ENCODE measurements around the gene SP140L.
"Not testable (repeated sequence)": the region's sequence is repeated elsewhere in the genome, so short reads cannot be mapped to it uniquely, and the experiment has no call there.

SP140L gene

GRCh38 chr2:230383453-230383852 is 56.5 kb downstream of the SP140L start:
- H3K4me1 ChIP-seq (ENCODE audit: control extremely low read depth in 1 of 4, control insufficient read depth in 4 of 4, insufficient read depth in 4 of 4, low read length in 3 of 4), result no peaks in the 10 kb centered on the region
- H3K27ac ChIP-seq (ENCODE audit: insufficient read depth in 1 of 2, low read depth in 1 of 2, low read length in 2 of 2, poor library complexity in 1 of 2, severe bottlenecking in 2 of 2), result no peak overlapping the region
- 99% methylated on average over 5 of the region's 5 CpGs for WGBS (ENCODE audit: insufficient coverage)
- DNase-seq, result no peak
- H3K27me3 ChIP-seq (replicated peaks in 2 of 5; ENCODE audit: control insufficient read depth in 4 of 5, insufficient read depth in 5 of 5, low read length in 4 of 5), result no peaks in the 10 kb centered on the region
- POLR2A ChIA-PET, result no interaction called here
- no peak overlapping the region for H3K4me3 ChIP-seq (ENCODE audit: control insufficient read depth in 1 of 7, extremely low read depth in 1 of 7, insufficient read depth in 4 of 7, low read depth in 2 of 7, low read length in 6 of 7)
- no peaks in the 10 kb centered on the region for H3K9me3 ChIP-seq (ENCODE audit: control extremely low read depth in 1 of 5, control insufficient read depth in 4 of 5, insufficient read depth in 2 of 5, low read depth in 1 of 5, low read length in 4 of 5)
- peaks cover 18 to 33% (median 21%) of the 10 kb centered on the region in 4 experiments for H3K36me3 ChIP-seq (ENCODE audit: control insufficient read depth in 4 of 4, insufficient read depth in 4 of 4, low read length in 3 of 4)
- CTCF ChIA-PET, result no interaction called here

GRCh38 chr2:230384986-230385385 is 58.0 kb downstream of the SP140L start:
- 100% methylated on average over 3 of the region's 6 CpGs for WGBS (ENCODE audit: insufficient coverage)
- ChIA-PET POLR2A (no interaction called here), CTCF (no interaction called here)
- H3K9me3 ChIP-seq (ENCODE audit: control extremely low read depth in 1 of 5, control insufficient read depth in 4 of 5, insufficient read depth in 2 of 5, low read depth in 1 of 5, low read length in 4 of 5), result no peaks in the 10 kb centered on the region
- H3K4me1 ChIP-seq (ENCODE audit: control extremely low read depth in 1 of 4, control insufficient read depth in 4 of 4, insufficient read depth in 4 of 4, low read length in 3 of 4), result no peaks in the 10 kb centered on the region
- no peak overlapping the region for H3K4me3 ChIP-seq (ENCODE audit: control insufficient read depth in 1 of 7, extremely low read depth in 1 of 7, insufficient read depth in 4 of 7, low read depth in 2 of 7, low read length in 6 of 7)
- H3K27ac ChIP-seq (ENCODE audit: insufficient read depth in 1 of 2, low read depth in 1 of 2, low read length in 2 of 2, poor library complexity in 1 of 2, severe bottlenecking in 2 of 2), result no peak overlapping the region
- no peak for DNase-seq
- no peaks in the 10 kb centered on the region for H3K27me3 ChIP-seq (replicated peaks in 2 of 5; ENCODE audit: control insufficient read depth in 4 of 5, insufficient read depth in 5 of 5, low read length in 4 of 5)
- peaks cover 27 to 48% (median 32%) of the 10 kb centered on the region in 4 experiments for H3K36me3 ChIP-seq (ENCODE audit: control insufficient read depth in 4 of 4, insufficient read depth in 4 of 4, low read length in 3 of 4)

- CTCF ChIA-PET, result interaction anchor here (1.8 kb wide), 1 partner anchor 15 kb away, joined by 4 read pairs; no protein-coding TSS in a partner anchor
- WGBS (ENCODE audit: insufficient coverage), result 100% methylated on average over 2 of the region's 2 CpGs
Measured at GRCh38 chr2:230394301-230394700, 67.3 kb downstream of the SP140L start.

GRCh38 chr2:230398698-230399097 is 71.7 kb downstream of the SP140L start:
- Histone ChIP-seq H3K27ac (ENCODE audit: insufficient read depth in 1 of 2, low read depth in 1 of 2, low read length in 2 of 2, poor library complexity in 1 of 2, severe bottlenecking in 2 of 2) (peak overlapping the region in 1 of 2 experiments; percentile 33), H3K36me3 (ENCODE audit: control insufficient read depth in 4 of 4, insufficient read depth in 4 of 4, low read length in 3 of 4) (peaks cover 20 to 62% (median 39%) of the 10 kb centered on the region in 4 experiments), H3K9me3 (ENCODE audit: control extremely low read depth in 1 of 5, control insufficient read depth in 4 of 5, insufficient read depth in 2 of 5, low read depth in 1 of 5, low read length in 4 of 5) (peaks cover 0 to 23% (median 18%) of the 10 kb centered on the region in 5 experiments)
- CTCF ChIA-PET; H3K4me3 ChIP-seq (ENCODE audit: control insufficient read depth in 1 of 7, extremely low read depth in 1 of 7, insufficient read depth in 4 of 7, low read depth in 2 of 7, low read length in 6 of 7); H3K4me1 ChIP-seq (ENCODE audit: control extremely low read depth in 1 of 4, control insufficient read depth in 4 of 4, insufficient read depth in 4 of 4, low read length in 3 of 4); H3K27me3 ChIP-seq (replicated peaks in 2 of 5; ENCODE audit: control insufficient read depth in 4 of 5, insufficient read depth in 5 of 5, low read length in 4 of 5); POLR2A ChIA-PET: not testable (repeated sequence)
- 100% methylated on average over 6 of the region's 6 CpGs for WGBS (ENCODE audit: insufficient coverage)
- DNase-seq, result peak in 1 of 3 donors; percentile 53

More at GRCh38 chr2:230394301-230394700, 67.3 kb downstream of the SP140L start:
- Histone ChIP-seq H3K4me3 (ENCODE audit: control insufficient read depth in 1 of 7, extremely low read depth in 1 of 7, insufficient read depth in 4 of 7, low read depth in 2 of 7, low read length in 6 of 7) (no peak overlapping the region), H3K4me1 (ENCODE audit: control extremely low read depth in 1 of 4, control insufficient read depth in 4 of 4, insufficient read depth in 4 of 4, low read length in 3 of 4) (no peaks in the 10 kb centered on the region), H3K9me3 (ENCODE audit: control extremely low read depth in 1 of 5, control insufficient read depth in 4 of 5, insufficient read depth in 2 of 5, low read depth in 1 of 5, low read length in 4 of 5) (peaks cover 0 to 28% (median 18%) of the 10 kb centered on the region in 5 experiments), H3K27me3 (replicated peaks in 2 of 5; ENCODE audit: control insufficient read depth in 4 of 5, insufficient read depth in 5 of 5, low read length in 4 of 5) (no peaks in the 10 kb centered on the region), H3K27ac (ENCODE audit: insufficient read depth in 1 of 2, low read depth in 1 of 2, low read length in 2 of 2, poor library complexity in 1 of 2, severe bottlenecking in 2 of 2) (no peak overlapping the region), H3K36me3 (ENCODE audit: control insufficient read depth in 4 of 4, insufficient read depth in 4 of 4, low read length in 3 of 4) (peaks cover 39 to 80% (median 48%) of the 10 kb centered on the region in 4 experiments)
- DNase-seq, result no peak
- POLR2A ChIA-PET, result no interaction called here

GRCh38 chr2:230400041-230400440 is 73.0 kb downstream of the SP140L start:
- WGBS (ENCODE audit: insufficient coverage), result 90% methylated on average over 4 of the region's 7 CpGs
- Histone ChIP-seq H3K27me3 (replicated peaks in 2 of 5; ENCODE audit: control insufficient read depth in 4 of 5, insufficient read depth in 5 of 5, low read length in 4 of 5) (no peaks in the 10 kb centered on the region), H3K36me3 (ENCODE audit: control insufficient read depth in 4 of 4, insufficient read depth in 4 of 4, low read length in 3 of 4) (peaks cover 16 to 57% (median 32%) of the 10 kb centered on the region in 4 experiments), H3K4me3 (ENCODE audit: control insufficient read depth in 1 of 7, extremely low read depth in 1 of 7, insufficient read depth in 4 of 7, low read depth in 2 of 7, low read length in 6 of 7) (no peak overlapping the region), H3K9me3 (ENCODE audit: control extremely low read depth in 1 of 5, control insufficient read depth in 4 of 5, insufficient read depth in 2 of 5, low read depth in 1 of 5, low read length in 4 of 5) (peaks cover 0 to 14% (median 12%) of the 10 kb centered on the region in 5 experiments), H3K4me1 (ENCODE audit: control extremely low read depth in 1 of 4, control insufficient read depth in 4 of 4, insufficient read depth in 4 of 4, low read length in 3 of 4) (peaks cover 0 to 6% (median 3%) of the 10 kb centered on the region in 4 experiments), H3K27ac (ENCODE audit: insufficient read depth in 1 of 2, low read depth in 1 of 2, low read length in 2 of 2, poor library complexity in 1 of 2, severe bottlenecking in 2 of 2) (no peak overlapping the region)
- no peak for DNase-seq
- POLR2A ChIA-PET, result no interaction called here
- CTCF ChIA-PET, result no interaction called here

- ChIA-PET POLR2A (no interaction called here), CTCF (no interaction called here)
- Histone ChIP-seq H3K9me3 (ENCODE audit: control extremely low read depth in 1 of 5, control insufficient read depth in 4 of 5, insufficient read depth in 2 of 5, low read depth in 1 of 5, low read length in 4 of 5) (peaks cover 0 to 10% (median 9%) of the 10 kb centered on the region in 5 experiments), H3K27ac (ENCODE audit: insufficient read depth in 1 of 2, low read depth in 1 of 2, low read length in 2 of 2, poor library complexity in 1 of 2, severe bottlenecking in 2 of 2) (no peak overlapping the region), H3K27me3 (replicated peaks in 2 of 5; ENCODE audit: control insufficient read depth in 4 of 5, insufficient read depth in 5 of 5, low read length in 4 of 5) (no peaks in the 10 kb centered on the region), H3K36me3 (ENCODE audit: control insufficient read depth in 4 of 4, insufficient read depth in 4 of 4, low read length in 3 of 4) (peaks cover 14 to 53% (median 30%) of the 10 kb centered on the region in 4 experiments), H3K4me3 (ENCODE audit: control insufficient read depth in 1 of 7, extremely low read depth in 1 of 7, insufficient read depth in 4 of 7, low read depth in 2 of 7, low read length in 6 of 7) (no peak overlapping the region), H3K4me1 (ENCODE audit: control extremely low read depth in 1 of 4, control insufficient read depth in 4 of 4, insufficient read depth in 4 of 4, low read length in 3 of 4) (peaks cover 0 to 6% (median 3%) of the 10 kb centered on the region in 4 experiments)
- DNase-seq, result no peak
- 40% methylated on average over 2 of the region's 5 CpGs for WGBS (ENCODE audit: insufficient coverage)
Measured at GRCh38 chr2:230400454-230400853, 73.5 kb downstream of the SP140L start.

- H3K36me3 ChIP-seq (ENCODE audit: control insufficient read depth in 4 of 4, insufficient read depth in 4 of 4, low read length in 3 of 4), result peaks cover 10 to 47% (median 29%) of the 10 kb centered on the region in 4 experiments
- H3K4me3 ChIP-seq (ENCODE audit: control insufficient read depth in 1 of 7, extremely low read depth in 1 of 7, insufficient read depth in 4 of 7, low read depth in 2 of 7, low read length in 6 of 7); H3K9me3 ChIP-seq (ENCODE audit: control extremely low read depth in 1 of 5, control insufficient read depth in 4 of 5, insufficient read depth in 2 of 5, low read depth in 1 of 5, low read length in 4 of 5); DNase-seq; H3K27me3 ChIP-seq (replicated peaks in 2 of 5; ENCODE audit: control insufficient read depth in 4 of 5, insufficient read depth in 5 of 5, low read length in 4 of 5); H3K4me1 ChIP-seq (ENCODE audit: control extremely low read depth in 1 of 4, control insufficient read depth in 4 of 4, insufficient read depth in 4 of 4, low read length in 3 of 4); H3K27ac ChIP-seq (ENCODE audit: insufficient read depth in 1 of 2, low read depth in 1 of 2, low read length in 2 of 2, poor library complexity in 1 of 2, severe bottlenecking in 2 of 2); POLR2A ChIA-PET; CTCF ChIA-PET: not testable (repeated sequence)
- no CpG with 5 or more reads among the region's 6 CpGs for WGBS (ENCODE audit: insufficient coverage)
Measured at GRCh38 chr2:230401026-230401425, 74.0 kb downstream of the SP140L start.
